HFFc6 (cell line): ENCODE data around the gene GALNT18. TPM values are rescaled to one million over a fixed set of nuclear protein-coding genes. Genes with fewer than 3 reads are reported as not detected.

Source experiments
- DNase-seq: peaks from one replicate; pipeline ENCODE4 v3.0.0-alpha.2; 2018
- H3K27ac Mint-ChIP-seq: 2 replicates; pipeline ENCODE4 v1.8.0; 2020; ENCODE audit warnings: mild to moderate bottlenecking, mixed read lengths
- H3K27me3 Mint-ChIP-seq: 2 replicates; pipeline ENCODE4 v1.8.0; 2021; ENCODE audit warnings: mild to moderate bottlenecking, moderate library complexity, mixed read lengths; ENCODE audit not compliant: insufficient read depth
- H3K36me3 Mint-ChIP-seq: 2 replicates; pipeline ENCODE4 v1.8.0; 2021; ENCODE audit warnings: low read depth, mixed read lengths
- H3K4me1 Mint-ChIP-seq: 2 replicates; pipeline ENCODE4 v1.8.0; 2020; ENCODE audit warnings: low read depth, mixed read lengths
- H3K4me3 Mint-ChIP-seq: 2 replicates; pipeline ENCODE4 v1.8.0; 2020; ENCODE audit warnings: mild to moderate bottlenecking, moderate library complexity, mixed read lengths
- H3K9me3 Mint-ChIP-seq: 2 replicates; pipeline ENCODE4 v1.8.0; 2020; ENCODE audit warnings: mild to moderate bottlenecking, mixed read lengths
- CTCF ChIP-seq: fragments of 200-600 bp; sonication (generic); IDR thresholded peaks from 2 replicates; pipeline ENCODE4 v1.5.0; 2021; ENCODE audit warnings: antibody characterized with exemption, mild to moderate bottlenecking
- total RNA-seq, 6 experiments: library from RNA; stranded (reverse); fragmentation: NEBNext Ultra II Directional; extraction: Animal tissue kit (Norgen Biotek cat#: 25700); gene quantifications; 2 replicates in 1 of 6; 3 replicates in 5 of 6; pipeline ENCODE4 v1.2.3, GENCODE V29; 2021

Gene GALNT18
- total RNA-seq, 6 experiments from 2014 or later: 2.7 to 13.7 (median 12.4) TPM

- Mint-ChIP-seq H3K36me3 (no peaks in the 10 kb centered on the region), H3K9me3 (no peaks in the 10 kb centered on the region), H3K27me3 (peaks cover 18% of the 10 kb centered on the region), H3K27ac (no peak overlapping the region), H3K4me1 (peaks cover 27% of the 10 kb centered on the region), H3K4me3 (no peak overlapping the region)
- DNase-seq: no peak
- TF ChIP-seq CTCF: no peak
These were observed 140.8 kb downstream of the GALNT18 start for GRCh38 chr11:11480971-11481370.

GRCh38 chr11:11478687-11479086 is 143.1 kb downstream of the GALNT18 start:
- H3K27me3 Mint-ChIP-seq: peaks cover 25% of the 10 kb centered on the region
- DNase-seq: no peak
- H3K4me3 Mint-ChIP-seq: no peak overlapping the region
- no peaks in the 10 kb centered on the region for H3K36me3 Mint-ChIP-seq
- no peaks in the 10 kb centered on the region for H3K9me3 Mint-ChIP-seq
- peaks cover 25% of the 10 kb centered on the region for H3K4me1 Mint-ChIP-seq
- no peak overlapping the region for H3K27ac Mint-ChIP-seq
- no peak for TF ChIP-seq CTCF

- Mint-ChIP-seq H3K27me3 (peaks cover 24% of the 10 kb centered on the region), H3K36me3 (no peaks in the 10 kb centered on the region), H3K27ac (no peak overlapping the region), H3K4me1 (peaks cover 20% of the 10 kb centered on the region), H3K9me3 (no peaks in the 10 kb centered on the region), H3K4me3 (no peak overlapping the region)
- TF ChIP-seq CTCF: no peak
- DNase-seq: no peak
These were observed 143.9 kb downstream of the GALNT18 start for GRCh38 chr11:11477695-11478420.

GRCh38 chr11:11476971-11477645 is 144.7 kb downstream of the GALNT18 start:
- DNase-seq: no peak
- Mint-ChIP-seq H3K36me3 (no peaks in the 10 kb centered on the region), H3K27ac (no peak overlapping the region), H3K9me3 (no peaks in the 10 kb centered on the region), H3K27me3 (peaks cover 24% of the 10 kb centered on the region), H3K4me3 (no peak overlapping the region), H3K4me1 (peaks cover 20% of the 10 kb centered on the region)
- no peak for TF ChIP-seq CTCF

- Mint-ChIP-seq H3K27me3 (peaks cover 24% of the 10 kb centered on the region), H3K4me3 (no peak overlapping the region)
- DNase-seq: no peak
These were observed 145.3 kb downstream of the GALNT18 start for GRCh38 chr11:11476499-11476898.

More at GRCh38 chr11:11476499-11476898, 145.3 kb downstream of the GALNT18 start:
- Mint-ChIP-seq H3K4me1 (peaks cover 18% of the 10 kb centered on the region), H3K9me3 (no peaks in the 10 kb centered on the region), H3K27ac (no peak overlapping the region), H3K36me3 (no peaks in the 10 kb centered on the region)
- TF ChIP-seq CTCF: no peak
